H9 (cell line): ENCODE data around the gene CDH4. TPM values are rescaled to one million over a fixed set of nuclear protein-coding genes. Genes with fewer than 3 reads are reported as not detected.

ENCODE experiments used
- DNase-seq: peaks from one replicate; pipeline ENCODE4 v3.0.0-alpha.2; 2017
- H2AFZ ChIP-seq: one replicate; pipeline ENCODE4 v1.6.1; 2013; ENCODE audit warnings: mild to moderate bottlenecking, low read length, control low read depth, moderate library complexity
- H2AK5ac ChIP-seq: 2 replicates; pipeline ENCODE4 v1.6.1; 2013; ENCODE audit warnings: low read length, control low read depth, mixed read lengths; ENCODE audit not compliant: insufficient read length
- H2BK120ac ChIP-seq: one replicate; pipeline ENCODE4 v1.6.1; 2013; ENCODE audit warnings: low read depth, mild to moderate bottlenecking, low read length, control low read depth, inconsistent platforms; ENCODE audit not compliant: poor library complexity, severe bottlenecking
- H2BK12ac ChIP-seq: 2 replicates; pipeline ENCODE4 v1.6.1; 2013; ENCODE audit warnings: low read length, control low read depth, mixed read lengths, low read depth; ENCODE audit not compliant: insufficient read length
- H2BK15ac ChIP-seq: 2 replicates; pipeline ENCODE4 v1.6.1; 2013; ENCODE audit warnings: low read depth, low read length, control low read depth
- H2BK20ac ChIP-seq: one replicate; pipeline ENCODE4 v1.6.1; 2013; ENCODE audit warnings: low read depth, mild to moderate bottlenecking, low read length, control low read depth, inconsistent platforms; ENCODE audit not compliant: poor library complexity, severe bottlenecking
- H2BK5ac ChIP-seq: 2 replicates; pipeline ENCODE4 v1.6.1; 2013; ENCODE audit warnings: low read length, control low read depth, mixed read lengths; ENCODE audit not compliant: insufficient read length
- H3K14ac ChIP-seq: 2 replicates; pipeline ENCODE4 v1.6.1; 2013; ENCODE audit warnings: low read length, control low read depth; ENCODE audit not compliant: insufficient read depth
- H3K18ac ChIP-seq: 2 replicates; pipeline ENCODE4 v1.6.1; 2013; ENCODE audit warnings: low read depth, mild to moderate bottlenecking, mixed read lengths, low read length, control low read depth; ENCODE audit not compliant: insufficient read length
- H3K23ac ChIP-seq: 2 replicates; pipeline ENCODE4 v1.6.1; 2013; ENCODE audit warnings: low read length, control low read depth, mixed read lengths, low read depth; ENCODE audit not compliant: insufficient read length
- H3K23me2 ChIP-seq: 2 replicates; pipeline ENCODE4 v1.6.1; 2013; ENCODE audit warnings: low read depth, mild to moderate bottlenecking, mixed read lengths, low read length, control low read depth; ENCODE audit not compliant: insufficient read length, poor library complexity, severe bottlenecking
- H3K27ac ChIP-seq: 2 replicates; pipeline ENCODE4 v1.5.1; 2013; ENCODE audit warnings: low read length, control low read depth, mixed read lengths, low read depth; ENCODE audit not compliant: insufficient read length
- H3K27me3 ChIP-seq: 2 replicates; pipeline ENCODE4 v1.6.1; 2013; ENCODE audit warnings: low read length, control low read depth, inconsistent platforms; ENCODE audit not compliant: insufficient read depth
- H3K4ac ChIP-seq: 2 replicates; pipeline ENCODE4 v1.6.1; 2013; ENCODE audit warnings: low read depth, mild to moderate bottlenecking, control low read depth, inconsistent platforms, low read length, moderate library complexity
- H3K4me1 ChIP-seq: 2 replicates; pipeline ENCODE4 v1.6.1; 2013; ENCODE audit warnings: low read length, control low read depth, inconsistent platforms; ENCODE audit not compliant: insufficient read depth
- H3K4me2 ChIP-seq: 2 replicates; pipeline ENCODE4 v1.6.1; 2013; ENCODE audit warnings: low read length, control low read depth, mixed read lengths; ENCODE audit not compliant: insufficient read length, insufficient read depth
- H3K56ac ChIP-seq: 2 replicates; pipeline ENCODE4 v1.6.1; 2013; ENCODE audit warnings: low read depth, mild to moderate bottlenecking, mixed read lengths, low read length, control low read depth; ENCODE audit not compliant: insufficient read length
- H3K79me1 ChIP-seq: 2 replicates; pipeline ENCODE4 v1.6.1; 2013; ENCODE audit warnings: low read depth, mild to moderate bottlenecking, moderate library complexity, low read length, control low read depth, inconsistent platforms; ENCODE audit not compliant: insufficient read depth, poor library complexity, severe bottlenecking
- H3K79me2 ChIP-seq: 2 replicates; pipeline ENCODE4 v1.6.1; 2013; ENCODE audit warnings: low read length, control low read depth, inconsistent platforms; ENCODE audit not compliant: insufficient read depth
- H3K9ac ChIP-seq: 2 replicates; pipeline ENCODE4 v1.6.1; 2013; ENCODE audit warnings: low read length, control low read depth, mixed read lengths; ENCODE audit not compliant: insufficient read length; ENCODE audit errors: extremely low read depth
- H3K9me3 ChIP-seq: one replicate; pipeline ENCODE4 v1.6.1; 2013; ENCODE audit warnings: low read depth, low read length, inconsistent platforms; ENCODE audit not compliant: control insufficient read depth
- H3T11ph ChIP-seq: one replicate; pipeline ENCODE4 v1.6.1; 2013; ENCODE audit warnings: mild to moderate bottlenecking, low read length, control low read depth, inconsistent platforms
- H4K20me1 ChIP-seq: one replicate; pipeline ENCODE4 v1.6.1; 2013; ENCODE audit not compliant: control insufficient read depth, insufficient read length, insufficient read depth
- H4K5ac ChIP-seq: 2 replicates; pipeline ENCODE4 v1.6.1; 2013; ENCODE audit warnings: low read depth, mild to moderate bottlenecking, mixed read lengths, low read length, control low read depth; ENCODE audit not compliant: insufficient read length
- H4K8ac ChIP-seq: replicated peaks from 2 replicates; pipeline ENCODE4 v1.6.1; 2013; ENCODE audit warnings: low read length, control low read depth, mixed read lengths, low read depth; ENCODE audit not compliant: insufficient read length
- H4K91ac ChIP-seq: 2 replicates; pipeline ENCODE4 v1.6.1; 2013; ENCODE audit warnings: low read depth, mild to moderate bottlenecking, moderate library complexity, mixed read lengths, low read length, control low read depth; ENCODE audit not compliant: insufficient read length
- H3K27ac Mint-ChIP-seq, 3 experiments: 2 replicates in 2 of 3; 3 replicates in 1 of 3; pipeline ENCODE4 v1.8.0; 2020 to 2021; ENCODE audit warnings: mixed read lengths in 3 of 3, mild to moderate bottlenecking in 1 of 3, moderate library complexity in 1 of 3
- H3K27me3 Mint-ChIP-seq: 2 replicates; pipeline ENCODE4 v1.8.0; 2021; ENCODE audit warnings: low read depth, mild to moderate bottlenecking, moderate library complexity, mixed read lengths
- H3K36me3 Mint-ChIP-seq, 3 experiments: 2 replicates in 2 of 3; 3 replicates in 1 of 3; pipeline ENCODE4 v1.8.0; 2020 to 2021; ENCODE audit warnings: low read depth in 3 of 3, mixed read lengths in 3 of 3; ENCODE audit not compliant: insufficient read depth in 1 of 3
- H3K4me1 Mint-ChIP-seq, 2 experiments: 2 replicates each; pipeline ENCODE4 v1.8.0; 2020; ENCODE audit warnings: mixed read lengths in 2 of 2
- H3K4me3 Mint-ChIP-seq, 2 experiments: 2 replicates in 1 of 2; 3 replicates in 1 of 2; pipeline ENCODE4 v1.8.0; 2020 to 2021; ENCODE audit warnings: mild to moderate bottlenecking in 2 of 2, mixed read lengths in 2 of 2, moderate library complexity in 1 of 2
- H3K9me3 Mint-ChIP-seq, 2 experiments: 2 replicates in 1 of 2; 3 replicates in 1 of 2; pipeline ENCODE4 v1.8.0; 2020; ENCODE audit warnings: mild to moderate bottlenecking in 2 of 2, mixed read lengths in 2 of 2, moderate library complexity in 1 of 2
- WGBS: extraction: QIAGEN DNeasy Blood & Tissue Kit; methylation state at CpG from one replicate; pipeline ENCODE4 v1.1.7; 2013; ENCODE audit warnings: missing lambda C conversion rate, low lambda C conversion rate, mixed read lengths; ENCODE audit not compliant: insufficient read length; ENCODE audit errors: extremely low coverage; 5-methylcytosine and 5-hydroxymethylcytosine counted together
- total RNA-seq: library from RNA; stranded (reverse); gene quantifications from 2 replicates; pipeline ENCODE4 v1.2.1, GENCODE V29; 2021
- TF ChIP-seq, protein P1 (sequence below): fragments of 200-600 bp; sonication (generic); conservative IDR thresholded peaks from 3 replicates; pipeline ENCODE4 v1.8.0; 2021; ENCODE audit warnings: antibody characterized with exemption, mild to moderate bottlenecking

Gene CDH4
- total RNA-seq, 1 experiment from 2014 or later: 3.0 TPM

DNA sequence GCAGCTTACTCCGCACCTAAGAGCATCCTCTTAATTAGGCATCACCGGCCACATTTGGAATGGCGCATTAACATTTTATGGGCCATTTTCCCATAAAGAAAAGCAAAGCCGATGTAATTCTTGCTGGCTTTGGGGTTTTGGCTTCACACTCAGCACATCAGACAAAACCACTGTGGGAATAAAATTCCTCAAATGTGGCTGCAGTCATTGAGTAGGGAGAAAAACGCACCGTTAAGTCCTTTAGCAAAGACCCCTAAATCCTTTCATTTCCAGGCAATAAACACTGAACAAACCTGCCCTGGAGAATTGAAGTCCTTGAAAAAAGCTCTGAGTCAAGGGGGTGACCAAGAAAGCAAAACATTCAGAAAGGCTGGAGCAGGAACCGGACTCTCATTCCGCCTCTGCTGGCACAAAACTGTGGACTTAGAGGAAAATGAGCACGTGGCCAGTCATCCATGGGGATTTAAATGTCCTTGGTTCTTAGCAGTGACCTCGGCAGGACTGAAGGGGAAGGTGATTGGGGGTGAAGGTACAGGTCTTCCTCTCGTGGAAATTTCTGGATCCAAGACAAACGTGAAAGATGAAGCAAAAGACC lies 102.9 kb downstream of the CDH4 start:
- no peak overlapping the region for H2BK15ac ChIP-seq
- Mint-ChIP-seq H3K4me1 (peaks cover 40 to 42% of the 10 kb centered on the region in 2 experiments), H3K36me3 (peaks cover 0 to 3% (median 0%) of the 10 kb centered on the region in 3 experiments; a peak in 4 of 7 replicates), H3K9me3 (no peaks in the 10 kb centered on the region), H3K27ac (no peak overlapping the region), H3K27me3 (peaks cover 72% of the 10 kb centered on the region), H3K4me3 (no peak overlapping the region)
- no peak overlapping the region for H3K18ac ChIP-seq
- H2BK120ac ChIP-seq: no peak overlapping the region
- peaks cover 3% of the 10 kb centered on the region for H3K23me2 ChIP-seq
- TF ChIP-seq, protein P1, sequence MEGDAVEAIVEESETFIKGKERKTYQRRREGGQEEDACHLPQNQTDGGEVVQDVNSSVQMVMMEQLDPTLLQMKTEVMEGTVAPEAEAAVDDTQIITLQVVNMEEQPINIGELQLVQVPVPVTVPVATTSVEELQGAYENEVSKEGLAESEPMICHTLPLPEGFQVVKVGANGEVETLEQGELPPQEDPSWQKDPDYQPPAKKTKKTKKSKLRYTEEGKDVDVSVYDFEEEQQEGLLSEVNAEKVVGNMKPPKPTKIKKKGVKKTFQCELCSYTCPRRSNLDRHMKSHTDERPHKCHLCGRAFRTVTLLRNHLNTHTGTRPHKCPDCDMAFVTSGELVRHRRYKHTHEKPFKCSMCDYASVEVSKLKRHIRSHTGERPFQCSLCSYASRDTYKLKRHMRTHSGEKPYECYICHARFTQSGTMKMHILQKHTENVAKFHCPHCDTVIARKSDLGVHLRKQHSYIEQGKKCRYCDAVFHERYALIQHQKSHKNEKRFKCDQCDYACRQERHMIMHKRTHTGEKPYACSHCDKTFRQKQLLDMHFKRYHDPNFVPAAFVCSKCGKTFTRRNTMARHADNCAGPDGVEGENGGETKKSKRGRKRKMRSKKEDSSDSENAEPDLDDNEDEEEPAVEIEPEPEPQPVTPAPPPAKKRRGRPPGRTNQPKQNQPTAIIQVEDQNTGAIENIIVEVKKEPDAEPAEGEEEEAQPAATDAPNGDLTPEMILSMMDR: no peak
- H3K9ac ChIP-seq: no peak overlapping the region
- H4K8ac ChIP-seq: no peak overlapping the region
- H4K91ac ChIP-seq: no peak overlapping the region
- H3K56ac ChIP-seq: no peak overlapping the region
- H3K9me3 ChIP-seq: no peaks in the 10 kb centered on the region
- no peak overlapping the region for H2AK5ac ChIP-seq
- DNase-seq: no peak
- no peaks in the 10 kb centered on the region for H3K79me2 ChIP-seq
- H4K20me1 ChIP-seq: no peaks in the 10 kb centered on the region
- H2BK12ac ChIP-seq: no peak overlapping the region
- H3K79me1 ChIP-seq: no peaks in the 10 kb centered on the region
- H3K27ac ChIP-seq: no peak overlapping the region
- no peak overlapping the region for H2BK5ac ChIP-seq
- H3K14ac ChIP-seq: no peak overlapping the region
- no peak overlapping the region for H2AFZ ChIP-seq
- H2BK20ac ChIP-seq: no peak overlapping the region
- no peak overlapping the region for H3T11ph ChIP-seq
- H4K5ac ChIP-seq: no peak overlapping the region
- no peaks in the 10 kb centered on the region for H3K4me1 ChIP-seq
- H3K4me2 ChIP-seq: no peak overlapping the region
- peaks cover 21% of the 10 kb centered on the region; the same call in 1 of the 2 replicates for H3K27me3 ChIP-seq
- WGBS: no CpG with 5 or more reads among the region's 12 CpGs
- no peak overlapping the region for H3K23ac ChIP-seq
- H3K4ac ChIP-seq: no peak overlapping the region
